NT2/D1 (cell line): ENCODE results near the gene PHACTR2.

ENCODE experiments used
- SUZ12 ChIP-seq: IDR thresholded peaks from 2 replicates; pipeline ENCODE4 v1.6.1; 2011; ENCODE audit not compliant: insufficient read length, insufficient read depth; ENCODE audit errors: extremely low read depth
- YY1 ChIP-seq: IDR thresholded peaks from 2 replicates; pipeline ENCODE4 v1.6.1; 2011; ENCODE audit not compliant: insufficient read length, insufficient read depth
- ZNF274 ChIP-seq: IDR thresholded peaks from 2 replicates; pipeline ENCODE4 v1.6.1; 2011; ENCODE audit warnings: mild to moderate bottlenecking, low read depth, low read length

GRCh38 chr6:143863771-143864170 is 186.0 kb downstream of the PHACTR2 start:
- TF ChIP-seq YY1: no peak
- TF ChIP-seq SUZ12: no peak
- no peak for TF ChIP-seq ZNF274
